Right lobe of liver (tissue), 6 donors: ENCODE data around the gene FGFR3. TPM values are rescaled to one million over a fixed set of nuclear protein-coding genes. Genes with fewer than 3 reads are reported as not detected.

Experiments
- ATAC-seq, 4 donors: fragments of 200-7000 bp; cut with Tn5 transposase; one replicate each; pipeline ENCODE4 v1.9.1; 2020; ENCODE audit warnings: mild to moderate bottlenecking in 4 of 4, moderate library complexity in 4 of 4
- DNase-seq, 3 donors: peaks; one replicate each; pipeline ENCODE4 v3.0.0-alpha.2; 2020
- H3K27ac ChIP-seq, 3 donors: fragments of 200-600 bp; one replicate each; pipeline ENCODE4 v1.8.0; 2022
- H3K27me3 ChIP-seq, 2 donors: fragments of 200-600 bp; one replicate each; pipeline ENCODE4 v1.8.0; 2022
- H3K36me3 ChIP-seq, 4 donors: fragments of 200-600 bp; sonication (generic) in 1 of 4; one replicate each; pipeline versions ENCODE4 v1.5.1 to v1.8.0; 2017 to 2022; ENCODE audit warnings: control low read depth in 1 of 4
- H3K4me1 ChIP-seq, 4 donors: fragments of 200-600 bp; sonication (generic) in 1 of 4; one replicate each; pipeline versions ENCODE4 v1.5.1 to v1.8.0; 2017 to 2022; ENCODE audit warnings: control low read depth in 1 of 4
- H3K4me3 ChIP-seq, 3 donors: fragments of 200-600 bp; one replicate each; pipeline ENCODE4 v1.8.0; 2022
- H3K9me3 ChIP-seq, 4 donors: fragments of 200-600 bp; sonication (generic) in 1 of 4; one replicate each; pipeline versions ENCODE4 v1.5.1 to v1.8.0; 2017 to 2022; ENCODE audit warnings: control low read depth in 1 of 4
- CTCF ChIP-seq, 4 donors: fragments of 200-600 bp in 3 of 4; fragments of 450-650 bp in 1 of 4; IDR thresholded peaks; one replicate each; pipeline versions ENCODE4 v1.5.1 to v1.8.0; 2016 to 2022; ENCODE audit warnings: antibody characterized with exemption in 4 of 4, mild to moderate bottlenecking in 2 of 4
- POLR2A ChIP-seq: fragments of 450-650 bp; IDR thresholded peaks from one replicate; pipeline ENCODE4 v1.6.1; 2017; ENCODE audit warnings: antibody characterized with exemption, mild to moderate bottlenecking
- WGBS: methylation state at CpG from one replicate; pipeline ENCODE4 v1.1.6; 2018; ENCODE audit warnings: low coverage, low lambda C conversion rate; ENCODE audit not compliant: insufficient coverage; ENCODE audit errors: missing lambda C conversion rate; 5-methylcytosine and 5-hydroxymethylcytosine counted together
- intact Hi-C, 2 donors: fragments of 100-400 bp; cut with DNase I; formaldehyde crosslinking; loops; one replicate each; pipeline versions ENCODE4 v1.11.2 to v1.14.1; 2022
- total RNA-seq, 6 experiments: library from RNA; depleted of rRNA in 2 of 6; stranded (reverse); fragments of >200 nt in 2 of 6; fragmentation: NEBNext Ultra II Directional in 3 of 6; extraction: Animal tissue kit (Norgen Biotek cat#: 25700) in 3 of 6; gene quantifications; one replicate each; pipeline versions ENCODE4 v1.1.0 to v1.2.4, GENCODE V29; 2016 to 2023
- donor health status: DM: no; HTN: yes; CAD: no.
- donor health status: DM: no; HTN: no; CAD: no.
- donor health status: DM: no; HTN: no; CAD: no.
- donor health status: DM: no; HTN: yes; CAD: no.
- donor health status: DM: no; HTN: yes; CAD: no.

The FGFR3 gene
- total RNA-seq, 6 experiments from 2014 or later, result 14.3 to 30.0 (median 25.7) TPM

GRCh38 chr4:1755297-1755696, 37.8 kb upstream of the FGFR3 start:
- no peak for DNase-seq
- TF ChIP-seq CTCF (IDR thresholded peaks at IDR 0.05) (no peak), POLR2A (no peak)
- intact Hi-C loops, result loop anchor here in 1 of 2 donors (10.0 kb wide), 1 partner anchor 140 kb away; no protein-coding TSS in a partner anchor

GRCh38 chr4:1756079-1756478, 37.0 kb upstream of the FGFR3 start:
- H3K27me3 ChIP-seq, result no peaks in the 10 kb centered on the region
- no peaks in the 10 kb centered on the region for H3K4me1 ChIP-seq
- no peak overlapping the region for H3K27ac ChIP-seq
- TF ChIP-seq POLR2A (no peak), CTCF (IDR thresholded peaks at IDR 0.05) (no peak)
- intact Hi-C loops, result loop anchor here in 1 of 2 donors (10.0 kb wide), 1 partner anchor 139 kb away; no protein-coding TSS in a partner anchor
- no peaks in the 10 kb centered on the region for H3K9me3 ChIP-seq
- 80% methylated on average over 1 of the region's 18 CpGs for WGBS
- H3K36me3 ChIP-seq, result no peaks in the 10 kb centered on the region
- DNase-seq (no peak), ATAC-seq (peak; percentile 6 to 31 (median 22))
- H3K4me3 ChIP-seq, result no peak overlapping the region

More at GRCh38 chr4:1755297-1755696, 37.8 kb upstream of the FGFR3 start:
- Histone ChIP-seq H3K9me3 (no peaks in the 10 kb centered on the region), H3K27ac (no peak overlapping the region), H3K36me3 (no peaks in the 10 kb centered on the region), H3K27me3 (no peaks in the 10 kb centered on the region), H3K4me1 (no peaks in the 10 kb centered on the region), H3K4me3 (no peak overlapping the region)
- WGBS, result no CpG with 5 or more reads among the region's 17 CpGs
- no peak for ATAC-seq

- no peaks in the 10 kb centered on the region for H3K9me3 ChIP-seq
- no peak for TF ChIP-seq CTCF (IDR thresholded peaks at IDR 0.05)
- TF ChIP-seq POLR2A, result no peak
- intact Hi-C loops, result loop anchor here in 1 of 2 donors (10.0 kb wide), 1 partner anchor 138 kb away; no protein-coding TSS in a partner anchor
- no peak for DNase-seq
- no peak for ATAC-seq
- WGBS, result 69% methylated on average over 8 of the region's 20 CpGs
- H3K27ac ChIP-seq, result no peak overlapping the region
- H3K27me3 ChIP-seq, result no peaks in the 10 kb centered on the region
- H3K4me1 ChIP-seq, result no peaks in the 10 kb centered on the region
- no peaks in the 10 kb centered on the region for H3K36me3 ChIP-seq
- H3K4me3 ChIP-seq, result no peak overlapping the region
Measured at GRCh38 chr4:1756893-1757779, 36.0 kb upstream of the FGFR3 start.

GRCh38 chr4:1757836-1758235, 35.3 kb upstream of the FGFR3 start:
- TF ChIP-seq POLR2A, result no peak
- TF ChIP-seq CTCF (IDR thresholded peaks at IDR 0.05), result no peak
- intact Hi-C loops, result loop anchor here in 1 of 2 donors (10.0 kb wide), 1 partner anchor 137 kb away; no protein-coding TSS in a partner anchor
- Histone ChIP-seq H3K27me3 (no peaks in the 10 kb centered on the region), H3K9me3 (no peaks in the 10 kb centered on the region), H3K4me3 (no peak overlapping the region), H3K36me3 (no peaks in the 10 kb centered on the region), H3K4me1 (no peaks in the 10 kb centered on the region), H3K27ac (no peak overlapping the region)
- DNase-seq (no peak), ATAC-seq (no peak)
- WGBS, result 71% methylated on average over 16 of the region's 17 CpGs
